NCI-H2171 treated with DMSO at 0.1 percent for 48 hours (cell line): ENCODE results near the gene MPC1.
A peak's percentile ranks its signal among the peaks of the same experiment; 100 is the strongest.
"Not testable (repeated sequence)": the region's sequence is repeated elsewhere in the genome, so short reads cannot be mapped to it uniquely, and the experiment has no call there.

Experiments used
- DNase-seq: peaks from one replicate; lab custom pipeline; 2025; lab: John Stamatoyannopoulos, UW

The MPC1 gene

GRCh38 chr6:166406197-166406596 is 23.5 kb upstream of the MPC1 start:
- no peak for DNase-seq

- DNase-seq: no peak
Observed at GRCh38 chr6:166405386-166405785, 22.6 kb upstream of the MPC1 start.

- peak; percentile 82 for DNase-seq
Observed at GRCh38 chr6:166402582-166403277, 20.0 kb upstream of the MPC1 start.

- DNase-seq: peak; percentile 32
Observed at GRCh38 chr6:166400649-166401250, 18.0 kb upstream of the MPC1 start.

GRCh38 chr6:166400181-166400580 is 17.4 kb upstream of the MPC1 start:
- no peak for DNase-seq

GRCh38 chr6:166398348-166398747 is 15.6 kb upstream of the MPC1 start:
- DNase-seq: no peak

- DNase-seq: no peak
Observed at GRCh38 chr6:166397849-166398248, 15.1 kb upstream of the MPC1 start.

- DNase-seq: no peak
Observed at GRCh38 chr6:166395778-166396177, 13.0 kb upstream of the MPC1 start.

- DNase-seq: no peak
Observed at GRCh38 chr6:166395351-166395750, 12.6 kb upstream of the MPC1 start.

- no peak for DNase-seq
Observed at GRCh38 chr6:166394036-166394892, 11.5 kb upstream of the MPC1 start.

GRCh38 chr6:166393535-166393823 is 10.7 kb upstream of the MPC1 start:
- DNase-seq: no peak

- DNase-seq: not testable (repeated sequence)
Observed at GRCh38 chr6:166392755-166393534, 10.2 kb upstream of the MPC1 start.

GRCh38 chr6:166389119-166389518 is 6.4 kb upstream of the MPC1 start:
- no peak for DNase-seq

- no peak for DNase-seq
Observed at GRCh38 chr6:166388290-166389004, 5.7 kb upstream of the MPC1 start.

GRCh38 chr6:166387642-166388289 is 5.0 kb upstream of the MPC1 start:
- DNase-seq: no peak

GRCh38 chr6:166387098-166387497 is 4.4 kb upstream of the MPC1 start:
- DNase-seq: not testable (repeated sequence)

GRCh38 chr6:166386111-166386510 is 3.4 kb upstream of the MPC1 start:
- no peak for DNase-seq

- DNase-seq: not testable (repeated sequence)
Observed at GRCh38 chr6:166383802-166384363, 1.1 kb upstream of the MPC1 start.

GRCh38 chr6:166382500-166382932 is 224 bp downstream of the MPC1 start:
- no peak for DNase-seq

- peak; percentile 27 for DNase-seq
Observed at GRCh38 chr6:166381733-166382499, 824 bp downstream of the MPC1 start.
